Osteocyte (in vitro differentiated cells): ENCODE data around the gene AOPEP. TPM values are rescaled to one million over a fixed set of nuclear protein-coding genes. Genes with fewer than 3 reads are reported as not detected.

ENCODE experiments used
- DNase-seq: peaks from one replicate; pipeline ENCODE4 v3.0.0; 2021; ENCODE audit warnings: mixed read lengths; ENCODE audit not compliant: unreplicated experiment; ENCODE audit errors: extremely low spot score
- H3K27ac Mint-ChIP-seq: one replicate; pipeline ENCODE4 v1.8.0; 2021; ENCODE audit warnings: mild to moderate bottlenecking, mixed read lengths; ENCODE audit not compliant: unreplicated experiment
- H3K27me3 Mint-ChIP-seq: one replicate; pipeline ENCODE4 v1.8.0; 2021; ENCODE audit warnings: mixed read lengths; ENCODE audit not compliant: unreplicated experiment
- H3K36me3 Mint-ChIP-seq: one replicate; pipeline ENCODE4 v1.8.0; 2021; ENCODE audit warnings: mixed read lengths; ENCODE audit not compliant: unreplicated experiment
- H3K4me1 Mint-ChIP-seq: one replicate; pipeline ENCODE4 v1.8.0; 2021; ENCODE audit warnings: mixed read lengths; ENCODE audit not compliant: unreplicated experiment
- H3K4me3 Mint-ChIP-seq: one replicate; pipeline ENCODE4 v1.8.0; 2021; ENCODE audit warnings: mild to moderate bottlenecking, moderate library complexity, mixed read lengths; ENCODE audit not compliant: unreplicated experiment
- H3K9me3 Mint-ChIP-seq: one replicate; pipeline ENCODE4 v1.8.0; 2021; ENCODE audit warnings: mixed read lengths; ENCODE audit not compliant: unreplicated experiment
- CTCF ChIP-seq: fragments of 200-600 bp; sonication (generic); IDR thresholded peaks from 2 replicates; pipeline ENCODE4 v1.5.0; 2021; ENCODE audit warnings: antibody characterized with exemption, mild to moderate bottlenecking, moderate library complexity
- total RNA-seq: library from RNA; stranded (reverse); gene quantifications from 2 replicates; pipeline ENCODE4 v1.2.1, GENCODE V29; 2021

AOPEP gene
- total RNA-seq, 1 donor from 2014 or later: 108 TPM

GRCh38 chr9:94768766-94769165 lies 42.3 kb downstream of the AOPEP start:
- no peaks in the 10 kb centered on the region for H3K9me3 Mint-ChIP-seq
- peaks cover 27% of the 10 kb centered on the region for H3K4me1 Mint-ChIP-seq
- no peaks in the 10 kb centered on the region for H3K27me3 Mint-ChIP-seq
- peaks cover 15% of the 10 kb centered on the region for H3K36me3 Mint-ChIP-seq
- no peak for DNase-seq
- H3K27ac Mint-ChIP-seq: no peak overlapping the region
- no peak for TF ChIP-seq CTCF
- no peak overlapping the region for H3K4me3 Mint-ChIP-seq

- DNase-seq: no peak
- Mint-ChIP-seq H3K27ac (no peak overlapping the region), H3K4me3 (no peak overlapping the region), H3K36me3 (peaks cover 12% of the 10 kb centered on the region), H3K4me1 (peaks cover 27% of the 10 kb centered on the region), H3K27me3 (no peaks in the 10 kb centered on the region), H3K9me3 (no peaks in the 10 kb centered on the region)
- no peak for TF ChIP-seq CTCF
Measured at GRCh38 chr9:94770334-94770733, 43.8 kb downstream of the AOPEP start.

DNA sequence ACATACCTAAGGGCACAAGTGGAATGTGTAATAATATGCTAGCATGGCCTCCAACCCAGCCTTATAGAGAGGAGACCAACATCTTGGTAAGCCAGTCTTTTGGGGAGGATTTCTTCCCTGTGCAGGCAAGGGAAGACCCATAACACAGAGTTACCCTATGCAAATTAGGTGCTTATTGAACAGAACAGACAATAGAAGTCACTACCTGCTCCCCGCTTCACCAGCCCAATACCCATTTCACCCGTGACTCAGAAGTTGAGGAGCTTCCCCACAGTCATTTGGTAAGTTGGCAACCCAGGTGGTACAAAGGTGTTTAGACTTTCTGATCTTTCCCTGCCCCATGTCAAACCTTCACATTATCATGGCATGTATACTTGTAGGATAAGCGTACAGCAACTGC lies 44.6 kb downstream of the AOPEP start:
- no peak overlapping the region for H3K27ac Mint-ChIP-seq
- H3K9me3 Mint-ChIP-seq: no peaks in the 10 kb centered on the region
- peaks cover 12% of the 10 kb centered on the region for H3K36me3 Mint-ChIP-seq
- DNase-seq: no peak
- H3K27me3 Mint-ChIP-seq: no peaks in the 10 kb centered on the region
- H3K4me1 Mint-ChIP-seq: peaks cover 24% of the 10 kb centered on the region
- H3K4me3 Mint-ChIP-seq: no peak overlapping the region
- TF ChIP-seq CTCF: no peak

DNA sequence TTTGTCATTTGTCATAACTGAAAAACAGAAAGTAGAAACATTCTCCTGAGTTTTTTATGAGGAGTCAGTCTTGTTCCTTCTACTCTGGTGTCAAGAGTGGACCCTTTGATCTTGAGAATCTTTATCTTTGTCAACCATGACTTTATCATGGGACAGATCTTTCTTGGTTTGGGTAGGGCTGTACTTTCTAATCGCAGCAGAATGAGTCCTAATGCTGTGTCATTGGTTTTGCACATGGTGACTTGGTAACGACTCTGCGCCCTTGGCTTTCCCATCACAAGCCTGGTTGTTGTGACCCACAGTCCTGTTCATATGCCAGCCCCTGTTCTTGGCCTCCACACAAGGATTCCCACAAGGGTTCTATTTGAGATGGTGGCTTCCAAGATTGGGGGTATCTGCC lies 45.6 kb downstream of the AOPEP start:
- no peak for DNase-seq
- H3K4me3 Mint-ChIP-seq: no peak overlapping the region
- peaks cover 17% of the 10 kb centered on the region for H3K4me1 Mint-ChIP-seq
- TF ChIP-seq CTCF: no peak
- peaks cover 9% of the 10 kb centered on the region for H3K36me3 Mint-ChIP-seq
- no peaks in the 10 kb centered on the region for H3K9me3 Mint-ChIP-seq
- H3K27me3 Mint-ChIP-seq: no peaks in the 10 kb centered on the region
- peak overlapping the region; percentile 66 for H3K27ac Mint-ChIP-seq

- no peak for DNase-seq
- Mint-ChIP-seq H3K4me3 (no peak overlapping the region), H3K9me3 (no peaks in the 10 kb centered on the region), H3K27me3 (no peaks in the 10 kb centered on the region), H3K27ac (peak overlapping the region; percentile 66), H3K4me1 (peaks cover 14% of the 10 kb centered on the region), H3K36me3 (peaks cover 7% of the 10 kb centered on the region)
- no peak for TF ChIP-seq CTCF
Measured at GRCh38 chr9:94772639-94773303, 46.3 kb downstream of the AOPEP start.
